ENCODE data around the gene LMOD1. TPM values are rescaled to one million over a fixed set of nuclear protein-coding genes. Genes with fewer than 3 reads are reported as not detected.

LMOD1 gene
- total RNA-seq, 1 donor from 2014 or later: not detected

DNA sequence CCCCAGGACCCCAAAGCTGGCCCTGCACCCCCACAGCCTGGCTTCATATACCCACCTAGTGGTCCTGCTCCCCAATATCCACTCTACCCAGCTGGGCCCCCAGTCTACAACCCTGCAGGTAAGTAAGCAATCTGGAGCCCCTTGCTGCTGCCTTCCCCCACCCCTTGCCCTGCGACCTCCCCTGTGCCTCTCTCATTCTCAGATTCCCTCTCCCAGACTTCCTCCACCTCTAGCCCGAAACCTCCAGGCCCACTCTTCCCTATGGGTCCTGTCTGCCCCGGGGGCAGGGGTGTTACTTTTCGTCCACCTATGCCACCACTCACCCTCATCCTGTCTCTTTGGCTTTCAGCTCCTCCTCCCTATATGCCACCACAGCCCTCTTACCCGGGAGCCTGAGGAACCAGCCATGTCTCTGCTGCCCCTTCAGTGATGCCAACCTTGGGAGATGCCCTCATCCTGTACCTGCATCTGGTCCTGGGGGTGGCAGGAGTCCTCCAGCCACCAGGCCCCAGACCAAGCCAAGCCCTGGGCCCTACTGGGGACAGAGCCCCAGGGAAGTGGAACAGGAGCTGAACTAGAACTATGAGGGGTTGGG, 54.8 kb downstream of the LMOD1 start:
- no peaks in the 10 kb centered on the region for H3K36me3 Mint-ChIP-seq (ENCODE audit: low read depth)
- H3K9me3 Mint-ChIP-seq: no peaks in the 10 kb centered on the region
- DNase-seq (ENCODE audit: low spot score): no peak
- H3K4me3 Mint-ChIP-seq: no peak overlapping the region
- intact Hi-C loops (cut with micrococcal nuclease): no loop called here
- H3K27ac Mint-ChIP-seq: no peak overlapping the region
- peaks cover 29% of the 10 kb centered on the region for H3K27me3 Mint-ChIP-seq (ENCODE audit: insufficient read depth)
- peaks cover 10% of the 10 kb centered on the region for H3K4me1 Mint-ChIP-seq (ENCODE audit: low read depth)

GRCh38 chr1:201890806-201891450, 55.4 kb downstream of the LMOD1 start:
- intact Hi-C loops (cut with micrococcal nuclease): no loop called here
- no peaks in the 10 kb centered on the region for H3K9me3 Mint-ChIP-seq
- no peak for DNase-seq (ENCODE audit: low spot score)
- H3K27ac Mint-ChIP-seq: no peak overlapping the region
- H3K4me3 Mint-ChIP-seq: no peak overlapping the region
- peaks cover 3% of the 10 kb centered on the region for H3K4me1 Mint-ChIP-seq (ENCODE audit: low read depth)
- H3K27me3 Mint-ChIP-seq (ENCODE audit: insufficient read depth): peaks cover 31% of the 10 kb centered on the region
- H3K36me3 Mint-ChIP-seq (ENCODE audit: low read depth): no peaks in the 10 kb centered on the region

GRCh38 chr1:201890223-201890622, 56.1 kb downstream of the LMOD1 start:
- H3K9me3 Mint-ChIP-seq: no peaks in the 10 kb centered on the region
- H3K27ac Mint-ChIP-seq: no peak overlapping the region
- H3K4me3 Mint-ChIP-seq: no peak overlapping the region
- H3K27me3 Mint-ChIP-seq (ENCODE audit: insufficient read depth): peaks cover 33% of the 10 kb centered on the region
- intact Hi-C loops (cut with micrococcal nuclease): no loop called here
- no peak for DNase-seq (ENCODE audit: low spot score)
- H3K4me1 Mint-ChIP-seq (ENCODE audit: low read depth): no peaks in the 10 kb centered on the region
- no peaks in the 10 kb centered on the region for H3K36me3 Mint-ChIP-seq (ENCODE audit: low read depth)

DNA sequence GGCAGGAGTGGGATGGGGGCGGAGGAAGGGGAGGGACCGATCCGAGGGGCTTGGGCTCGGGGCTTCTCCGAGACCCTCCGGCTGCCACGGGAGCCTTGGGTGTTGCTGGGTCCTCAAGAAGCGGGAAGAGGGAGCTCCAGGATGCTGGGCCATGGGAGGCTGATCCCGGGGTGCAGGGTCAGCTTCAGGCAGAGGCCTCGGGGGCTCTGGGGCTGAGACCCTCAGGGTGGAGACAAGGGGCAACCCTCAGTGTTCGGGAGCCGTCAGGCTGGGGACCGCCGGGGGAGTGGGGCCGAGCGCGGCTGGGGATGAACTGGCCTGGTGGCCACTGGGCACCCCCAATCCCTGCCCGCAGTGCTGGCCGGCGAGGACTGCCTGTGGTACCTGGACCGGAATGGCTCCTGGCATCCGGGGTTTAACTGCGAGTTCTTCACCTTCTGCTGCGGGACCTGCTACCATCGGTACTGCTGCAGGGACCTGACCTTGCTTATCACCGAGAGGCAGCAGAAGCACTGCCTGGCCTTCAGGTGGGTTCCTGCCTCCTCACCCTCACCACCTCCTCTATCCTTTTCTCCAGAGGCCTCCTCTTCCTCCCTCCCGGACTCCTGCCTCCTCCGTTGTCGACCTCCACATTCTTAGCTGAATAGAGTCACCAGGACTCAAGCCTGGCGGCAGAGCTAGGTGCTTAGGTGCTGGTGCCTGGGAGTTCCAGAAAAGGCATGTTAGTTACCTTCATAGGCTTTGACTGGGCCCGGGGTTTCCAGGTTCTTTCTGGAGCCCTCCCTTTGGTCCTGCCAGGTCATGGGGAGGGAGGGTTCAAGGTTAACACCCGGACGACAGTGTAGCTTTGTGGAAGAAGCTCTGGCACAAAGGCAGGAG, 57.0 kb downstream of the LMOD1 start:
- H3K4me1 Mint-ChIP-seq (ENCODE audit: low read depth): no peaks in the 10 kb centered on the region
- H3K27me3 Mint-ChIP-seq (ENCODE audit: insufficient read depth): peaks cover 33% of the 10 kb centered on the region
- H3K9me3 Mint-ChIP-seq: no peaks in the 10 kb centered on the region
- peak overlapping the region; percentile 78 for H3K4me3 Mint-ChIP-seq
- H3K36me3 Mint-ChIP-seq (ENCODE audit: low read depth): no peaks in the 10 kb centered on the region
- DNase-seq (ENCODE audit: low spot score): no peak
- intact Hi-C loops (cut with micrococcal nuclease): no loop called here
- H3K27ac Mint-ChIP-seq: no peak overlapping the region

GRCh38 chr1:201888282-201889089, 57.9 kb downstream of the LMOD1 start, which contains the start of gene SHISA4:
TSS of gene SHISA4 (plus strand) at chr1:201888898. CDS start at chr1:201888995, 97 bp downstream.
- H3K9me3 Mint-ChIP-seq: no peaks in the 10 kb centered on the region
- H3K4me3 Mint-ChIP-seq: peak within 1 kb of the TSS; percentile 78
- H3K27me3 Mint-ChIP-seq (ENCODE audit: insufficient read depth): peaks cover 30% of the 10 kb centered on the region
- no peaks in the 10 kb centered on the region for H3K4me1 Mint-ChIP-seq (ENCODE audit: low read depth)
- H3K36me3 Mint-ChIP-seq (ENCODE audit: low read depth): no peaks in the 10 kb centered on the region
- peak; percentile 9 for DNase-seq (ENCODE audit: low spot score)
- no peak within 1 kb of the TSS for H3K27ac Mint-ChIP-seq
- intact Hi-C loops (cut with micrococcal nuclease): no loop called here

DNA sequence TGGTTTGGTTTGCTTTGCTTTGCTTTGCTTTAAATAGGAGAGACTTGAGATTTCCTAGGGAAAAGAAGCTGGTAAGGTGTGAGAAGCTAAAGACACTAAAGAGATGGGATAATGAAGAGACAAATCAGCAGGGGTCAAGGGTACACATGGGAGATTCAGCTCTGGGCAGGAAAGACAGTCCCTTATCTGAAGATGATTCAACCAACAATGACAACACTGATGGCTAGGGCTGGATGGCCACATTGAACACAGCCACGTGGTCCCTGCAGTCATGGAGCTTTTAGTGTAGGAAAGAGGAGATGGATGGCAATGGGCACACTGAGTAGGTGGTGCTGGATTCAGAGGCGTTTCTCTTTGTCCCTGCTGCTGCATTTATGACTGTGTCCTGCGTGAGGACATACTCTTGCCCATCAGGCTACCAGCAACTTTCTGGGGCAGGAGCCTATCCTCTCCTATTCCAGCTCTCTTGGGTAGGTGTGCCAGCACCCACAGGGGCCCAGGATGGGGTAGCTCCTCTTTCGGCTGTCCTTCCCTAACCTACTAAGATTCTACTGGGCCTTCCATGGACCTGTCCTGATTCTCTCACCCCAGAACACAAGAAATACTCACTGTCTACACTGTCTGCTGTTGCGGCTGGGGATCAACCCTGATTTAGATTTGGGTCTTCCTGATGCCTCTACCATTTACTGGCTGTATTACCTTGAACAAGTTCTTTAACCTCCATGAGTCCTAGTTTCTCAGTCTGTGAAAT, 59.1 kb downstream of the LMOD1 start:
- no peak for DNase-seq (ENCODE audit: low spot score)
- H3K4me1 Mint-ChIP-seq (ENCODE audit: low read depth): no peaks in the 10 kb centered on the region
- intact Hi-C loops (cut with micrococcal nuclease): no loop called here
- H3K36me3 Mint-ChIP-seq (ENCODE audit: low read depth): no peaks in the 10 kb centered on the region
- H3K4me3 Mint-ChIP-seq: no peak overlapping the region
- H3K9me3 Mint-ChIP-seq: no peaks in the 10 kb centered on the region
- peaks cover 29% of the 10 kb centered on the region for H3K27me3 Mint-ChIP-seq (ENCODE audit: insufficient read depth)
- no peak overlapping the region for H3K27ac Mint-ChIP-seq

GRCh38 chr1:201886103-201886885, 60.1 kb downstream of the LMOD1 start:
- no peaks in the 10 kb centered on the region for H3K4me1 Mint-ChIP-seq (ENCODE audit: low read depth)
- peaks cover 1% of the 10 kb centered on the region for H3K36me3 Mint-ChIP-seq (ENCODE audit: low read depth)

GRCh38 chr1:201885531-201886075, 60.7 kb downstream of the LMOD1 start:
- no peaks in the 10 kb centered on the region for H3K9me3 Mint-ChIP-seq
- H3K27ac Mint-ChIP-seq: no peak overlapping the region
- no peak for DNase-seq (ENCODE audit: low spot score)
- H3K36me3 Mint-ChIP-seq (ENCODE audit: low read depth): peaks cover 1% of the 10 kb centered on the region
- intact Hi-C loops (cut with micrococcal nuclease): no loop called here
- H3K4me1 Mint-ChIP-seq (ENCODE audit: low read depth): no peaks in the 10 kb centered on the region
- peaks cover 29% of the 10 kb centered on the region for H3K27me3 Mint-ChIP-seq (ENCODE audit: insufficient read depth)
- H3K4me3 Mint-ChIP-seq: no peak overlapping the region

More at GRCh38 chr1:201886103-201886885, 60.1 kb downstream of the LMOD1 start:
- Mint-ChIP-seq H3K27ac (no peak overlapping the region), H3K4me3 (no peak overlapping the region), H3K27me3 (ENCODE audit: insufficient read depth) (peaks cover 29% of the 10 kb centered on the region), H3K9me3 (no peaks in the 10 kb centered on the region)
- intact Hi-C loops (cut with micrococcal nuclease): no loop called here
- DNase-seq (ENCODE audit: low spot score): no peak

GRCh38 chr1:201884425-201884824, 61.9 kb downstream of the LMOD1 start:
- H3K27ac Mint-ChIP-seq: no peak overlapping the region
- no peaks in the 10 kb centered on the region for H3K4me1 Mint-ChIP-seq (ENCODE audit: low read depth)
- no peak for DNase-seq (ENCODE audit: low spot score)
- intact Hi-C loops (cut with micrococcal nuclease): no loop called here
- no peaks in the 10 kb centered on the region for H3K9me3 Mint-ChIP-seq
- H3K27me3 Mint-ChIP-seq (ENCODE audit: insufficient read depth): peaks cover 20% of the 10 kb centered on the region
- no peak overlapping the region for H3K4me3 Mint-ChIP-seq
- peaks cover 1% of the 10 kb centered on the region for H3K36me3 Mint-ChIP-seq (ENCODE audit: low read depth)

DNA sequence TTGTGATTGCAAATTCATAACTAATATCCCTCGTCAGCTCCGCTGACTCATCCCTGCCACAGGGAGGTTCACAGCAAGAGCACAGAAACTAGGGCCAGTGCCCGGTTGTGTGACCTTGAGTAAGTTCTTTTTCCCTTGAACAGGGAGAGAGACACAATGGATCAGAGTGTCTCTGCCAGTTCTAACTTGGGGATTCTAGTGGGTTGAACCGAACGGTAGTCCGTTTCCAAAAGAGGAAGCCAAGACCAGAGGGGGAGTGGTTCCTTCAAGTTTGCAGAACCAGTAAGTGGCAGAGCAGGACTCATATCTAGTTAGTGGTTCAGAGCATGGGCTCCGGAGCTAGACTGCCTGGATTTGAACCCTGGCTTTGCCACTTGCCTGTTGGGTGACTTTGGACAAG, 62.6 kb downstream of the LMOD1 start:
- H3K27ac Mint-ChIP-seq: no peak overlapping the region
- H3K36me3 Mint-ChIP-seq (ENCODE audit: low read depth): peaks cover 8% of the 10 kb centered on the region
- no peak for DNase-seq (ENCODE audit: low spot score)
- intact Hi-C loops (cut with micrococcal nuclease): no loop called here
- no peaks in the 10 kb centered on the region for H3K4me1 Mint-ChIP-seq (ENCODE audit: low read depth)
- no peaks in the 10 kb centered on the region for H3K9me3 Mint-ChIP-seq
- H3K27me3 Mint-ChIP-seq (ENCODE audit: insufficient read depth): peaks cover 19% of the 10 kb centered on the region
- no peak overlapping the region for H3K4me3 Mint-ChIP-seq

- intact Hi-C loops (cut with micrococcal nuclease): no loop called here
- Mint-ChIP-seq H3K4me3 (no peak overlapping the region), H3K36me3 (ENCODE audit: low read depth) (peaks cover 12% of the 10 kb centered on the region), H3K27ac (no peak overlapping the region), H3K4me1 (ENCODE audit: low read depth) (no peaks in the 10 kb centered on the region), H3K27me3 (ENCODE audit: insufficient read depth) (peaks cover 17% of the 10 kb centered on the region), H3K9me3 (no peaks in the 10 kb centered on the region)
- DNase-seq (ENCODE audit: low spot score): no peak
These were observed 63.1 kb downstream of the LMOD1 start for GRCh38 chr1:201883266-201883665.
